ENCODE data around the gene FAM83C.

Gene FAM83C

GRCh38 chr20:35329435-35330139 lies 37.4 kb upstream of the FAM83C start:
- no peak overlapping the region for H2AFZ ChIP-seq (ENCODE audit: low read depth)
- H3K9ac ChIP-seq: no peak overlapping the region
- H3K4me3 ChIP-seq (IDR thresholded peaks at IDR 0.05; ENCODE audit: insufficient read depth, low read depth, low read length): no peak overlapping the region
- peaks cover 6% of the 10 kb centered on the region for H3K4me1 ChIP-seq (ENCODE audit: low read depth, poor library complexity, severe bottlenecking)
- TF ChIP-seq CTCF (conservative IDR thresholded peaks at IDR 0.05; ENCODE audit: low read depth, low read length): peak; percentile 75
- no peaks in the 10 kb centered on the region for H3K36me3 ChIP-seq (ENCODE audit: insufficient read depth)
- H3K4me2 ChIP-seq: no peak overlapping the region
- H3K27ac ChIP-seq: no peak overlapping the region
- H4K20me1 ChIP-seq (ENCODE audit: insufficient read depth): no peaks in the 10 kb centered on the region
- no peaks in the 10 kb centered on the region for H3K79me2 ChIP-seq (ENCODE audit: insufficient read depth, low read depth)
- no peaks in the 10 kb centered on the region for H3K27me3 ChIP-seq (ENCODE audit: insufficient read depth, low read depth)

- Histone ChIP-seq H3K27me3 (ENCODE audit: insufficient read depth, low read depth) (no peaks in the 10 kb centered on the region), H3K4me1 (ENCODE audit: low read depth, poor library complexity, severe bottlenecking) (peaks cover 6% of the 10 kb centered on the region), H3K4me3 (IDR thresholded peaks at IDR 0.05; ENCODE audit: insufficient read depth, low read depth, low read length) (no peak overlapping the region), H3K27ac (no peak overlapping the region), H2AFZ (ENCODE audit: low read depth) (no peak overlapping the region), H3K4me2 (no peak overlapping the region), H3K36me3 (ENCODE audit: insufficient read depth) (no peaks in the 10 kb centered on the region), H3K9ac (no peak overlapping the region), H3K79me2 (ENCODE audit: insufficient read depth, low read depth) (no peaks in the 10 kb centered on the region), H4K20me1 (ENCODE audit: insufficient read depth) (no peaks in the 10 kb centered on the region)
- TF ChIP-seq CTCF (conservative IDR thresholded peaks at IDR 0.05; ENCODE audit: low read depth, low read length): no peak
These were observed 36.5 kb upstream of the FAM83C start for GRCh38 chr20:35328689-35329088.

GRCh38 chr20:35328095-35328685 lies 36.0 kb upstream of the FAM83C start:
- no peaks in the 10 kb centered on the region for H4K20me1 ChIP-seq (ENCODE audit: insufficient read depth)
- no peaks in the 10 kb centered on the region for H3K27me3 ChIP-seq (ENCODE audit: insufficient read depth, low read depth)
- H3K36me3 ChIP-seq (ENCODE audit: insufficient read depth): no peaks in the 10 kb centered on the region
- no peak for TF ChIP-seq CTCF (conservative IDR thresholded peaks at IDR 0.05; ENCODE audit: low read depth, low read length)
- no peak overlapping the region for H2AFZ ChIP-seq (ENCODE audit: low read depth)
- no peak overlapping the region for H3K4me3 ChIP-seq (IDR thresholded peaks at IDR 0.05; ENCODE audit: insufficient read depth, low read depth, low read length)
- H3K79me2 ChIP-seq (ENCODE audit: insufficient read depth, low read depth): no peaks in the 10 kb centered on the region
- no peak overlapping the region for H3K4me2 ChIP-seq
- peaks cover 6% of the 10 kb centered on the region for H3K4me1 ChIP-seq (ENCODE audit: low read depth, poor library complexity, severe bottlenecking)
- H3K9ac ChIP-seq: no peak overlapping the region
- no peak overlapping the region for H3K27ac ChIP-seq

- Histone ChIP-seq H3K4me1 (ENCODE audit: low read depth, poor library complexity, severe bottlenecking) (peaks cover 6% of the 10 kb centered on the region), H3K9ac (no peak overlapping the region), H3K36me3 (ENCODE audit: insufficient read depth) (no peaks in the 10 kb centered on the region), H3K4me2 (no peak overlapping the region), H3K79me2 (ENCODE audit: insufficient read depth, low read depth) (no peaks in the 10 kb centered on the region), H3K27me3 (ENCODE audit: insufficient read depth, low read depth) (no peaks in the 10 kb centered on the region), H4K20me1 (ENCODE audit: insufficient read depth) (no peaks in the 10 kb centered on the region), H3K4me3 (IDR thresholded peaks at IDR 0.05; ENCODE audit: insufficient read depth, low read depth, low read length) (no peak overlapping the region), H3K27ac (no peak overlapping the region), H2AFZ (ENCODE audit: low read depth) (no peak overlapping the region)
- no peak for TF ChIP-seq CTCF (conservative IDR thresholded peaks at IDR 0.05; ENCODE audit: low read depth, low read length)
These were observed 35.1 kb upstream of the FAM83C start for GRCh38 chr20:35327074-35327976.

Measured in KMS-11 (cell line).